HS-27A (cell line): ENCODE measurements around the gene FBXL14.

Experiments used
- DNase-seq: peaks from one replicate; pipeline ENCODE4 v3.0.0-alpha.2; 2012; ENCODE audit warnings: low read depth, missing footprints

The FBXL14 gene

GRCh38 chr12:1532375-1533165, 61.8 kb downstream of the FBXL14 start:
- DNase-seq, result no peak

GRCh38 chr12:1531654-1532374, 62.6 kb downstream of the FBXL14 start:
- DNase-seq, result no peak

DNA sequence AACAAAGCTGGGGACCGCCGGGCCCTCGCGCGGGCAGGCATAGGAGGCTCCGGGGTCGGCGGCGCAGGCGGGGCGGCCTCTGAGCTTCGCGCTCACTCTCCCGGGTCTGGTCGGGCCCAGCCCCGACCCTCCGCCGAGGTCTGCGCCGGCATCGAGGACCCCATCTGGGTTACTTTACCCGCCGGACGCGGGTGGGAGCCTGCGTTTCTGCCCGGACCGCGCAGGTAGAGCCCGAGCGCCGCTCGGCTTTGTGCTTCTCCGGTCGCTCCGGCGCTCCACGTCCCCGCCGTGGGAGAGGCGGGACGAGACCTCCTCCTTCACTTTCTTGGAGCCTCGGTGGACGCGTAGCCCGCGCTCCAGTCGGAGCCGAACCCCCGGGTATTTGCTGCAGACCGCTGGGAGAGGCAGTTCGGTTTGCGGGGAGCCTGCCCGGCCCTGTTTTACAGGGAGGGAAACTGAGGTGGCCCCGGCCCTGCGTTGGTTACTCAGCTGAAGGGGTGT, 63.2 kb downstream of the FBXL14 start:
- no peak for DNase-seq

DNA sequence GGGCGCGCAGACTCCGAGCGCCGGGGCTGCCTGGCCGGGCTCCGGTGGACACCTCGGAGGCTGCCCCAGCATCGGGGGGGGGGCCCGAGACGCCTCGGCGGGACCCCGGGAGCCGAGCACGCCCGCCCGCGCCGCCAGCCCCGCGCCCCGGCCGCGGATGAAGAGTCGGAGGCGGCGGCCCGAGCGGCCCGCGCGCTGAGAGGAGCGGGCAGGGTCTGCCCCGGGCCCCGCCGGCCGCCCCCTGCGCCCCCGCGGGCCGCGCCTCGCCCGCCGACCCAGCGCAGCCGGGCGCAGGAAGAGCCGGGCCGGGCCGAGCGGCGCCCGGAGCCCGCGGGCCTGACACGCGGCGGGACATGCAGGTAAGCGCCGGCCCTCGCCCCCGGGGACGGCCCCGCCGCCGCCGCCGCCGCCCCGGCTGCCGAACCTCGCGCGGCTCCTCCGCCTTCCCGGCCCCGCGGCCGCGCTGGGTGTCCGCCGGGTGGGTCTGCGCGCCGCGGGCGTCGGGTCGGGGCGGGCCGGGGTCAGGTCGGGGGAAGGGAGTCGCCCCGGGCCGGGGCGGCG, 63.7 kb downstream of the FBXL14 start:
- DNase-seq, result no peak

- no peak for DNase-seq
Observed at GRCh38 chr12:1529862-1530591, 64.4 kb downstream of the FBXL14 start.

GRCh38 chr12:1529228-1529861, 65.0 kb downstream of the FBXL14 start:
- no peak for DNase-seq

- DNase-seq, result no peak
Observed at GRCh38 chr12:1528791-1529190, 65.6 kb downstream of the FBXL14 start.

DNA sequence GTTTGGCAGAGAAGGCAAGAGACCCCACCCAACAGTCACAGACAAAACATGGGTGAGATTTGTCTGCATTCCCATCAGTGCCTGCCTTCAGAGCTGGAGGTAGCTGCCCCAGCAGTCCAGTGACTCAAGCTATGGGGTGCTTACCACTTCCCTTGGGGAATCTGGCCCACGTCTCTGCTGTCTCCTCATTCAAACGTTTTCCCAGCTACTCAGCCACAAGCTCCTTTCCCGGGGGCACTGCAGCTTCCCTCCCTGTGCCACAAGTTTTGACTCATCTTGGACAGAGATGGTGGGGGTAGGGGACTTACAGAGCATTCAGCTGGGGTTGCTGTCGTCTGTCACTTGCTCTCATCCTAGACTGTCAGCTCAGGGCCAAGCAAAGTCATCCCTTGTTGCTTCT, 66.6 kb downstream of the FBXL14 start:
- DNase-seq, result peak; percentile 64

DNA sequence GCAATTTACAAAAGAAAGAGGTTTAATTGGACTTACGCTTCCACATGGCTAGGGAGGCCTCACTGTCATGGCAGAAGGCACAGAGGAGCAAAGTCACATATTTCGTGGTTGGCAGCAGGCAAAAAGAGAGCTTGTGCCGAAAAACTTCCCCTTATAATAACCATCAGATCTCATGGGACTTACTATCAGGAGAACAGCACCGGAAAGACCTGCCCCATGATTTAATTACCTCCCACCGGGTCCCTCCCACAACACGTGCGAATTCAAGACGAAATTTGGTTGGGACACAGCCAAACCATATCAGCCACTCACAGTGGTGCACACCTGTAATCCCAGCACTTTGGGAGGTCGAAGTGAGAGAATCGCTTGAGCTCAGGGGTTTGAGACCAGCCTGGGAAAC, 68.5 kb downstream of the FBXL14 start:
- no peak for DNase-seq

DNA sequence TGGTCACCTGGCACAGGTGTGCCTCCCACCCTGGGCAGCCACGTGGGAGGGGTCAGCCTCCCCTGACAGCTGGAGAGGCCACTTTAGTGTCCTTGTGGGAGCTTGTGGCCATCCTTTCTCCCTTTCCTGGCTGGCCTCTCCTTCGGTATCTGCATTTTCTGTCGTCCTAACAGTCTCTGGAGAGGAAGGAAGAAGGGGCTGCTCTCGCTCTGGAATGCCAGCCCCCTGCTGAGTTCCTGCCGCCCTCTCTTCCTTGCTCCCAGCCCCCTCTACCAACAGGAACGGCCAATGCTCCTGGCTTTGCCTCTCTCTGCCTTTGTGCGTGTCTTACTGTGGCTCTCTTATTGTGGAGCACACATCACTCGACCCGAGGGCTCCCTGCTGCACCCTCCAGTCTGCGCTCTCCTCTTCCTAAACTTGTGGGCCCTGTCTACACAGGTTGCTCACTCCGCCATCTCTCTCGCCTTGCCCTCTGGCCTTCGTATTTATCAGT, 70.8 kb downstream of the FBXL14 start:
- no peak for DNase-seq

DNA sequence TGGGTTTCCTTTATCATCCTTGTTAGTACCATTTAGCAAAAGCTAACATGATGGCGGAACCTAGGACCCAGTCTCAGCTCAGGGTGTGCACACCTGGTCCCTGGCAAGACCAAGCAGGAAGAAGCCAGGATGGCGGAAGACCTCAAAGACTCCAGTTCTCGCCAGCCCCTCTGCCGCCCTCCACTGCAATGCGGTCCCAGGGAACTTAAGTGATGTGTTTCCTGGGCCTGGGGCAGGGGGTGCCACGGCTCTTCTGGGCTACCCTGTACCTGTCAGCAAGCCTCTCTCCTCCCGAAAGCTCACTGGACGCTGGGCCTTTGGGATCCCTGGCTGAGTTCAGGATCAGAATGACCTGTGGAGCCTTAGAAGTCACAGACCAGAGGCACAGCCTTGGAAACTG, 71.3 kb downstream of the FBXL14 start:
- DNase-seq, result no peak

- DNase-seq, result no peak
Observed at GRCh38 chr12:1519642-1520041, 74.7 kb downstream of the FBXL14 start.

DNA sequence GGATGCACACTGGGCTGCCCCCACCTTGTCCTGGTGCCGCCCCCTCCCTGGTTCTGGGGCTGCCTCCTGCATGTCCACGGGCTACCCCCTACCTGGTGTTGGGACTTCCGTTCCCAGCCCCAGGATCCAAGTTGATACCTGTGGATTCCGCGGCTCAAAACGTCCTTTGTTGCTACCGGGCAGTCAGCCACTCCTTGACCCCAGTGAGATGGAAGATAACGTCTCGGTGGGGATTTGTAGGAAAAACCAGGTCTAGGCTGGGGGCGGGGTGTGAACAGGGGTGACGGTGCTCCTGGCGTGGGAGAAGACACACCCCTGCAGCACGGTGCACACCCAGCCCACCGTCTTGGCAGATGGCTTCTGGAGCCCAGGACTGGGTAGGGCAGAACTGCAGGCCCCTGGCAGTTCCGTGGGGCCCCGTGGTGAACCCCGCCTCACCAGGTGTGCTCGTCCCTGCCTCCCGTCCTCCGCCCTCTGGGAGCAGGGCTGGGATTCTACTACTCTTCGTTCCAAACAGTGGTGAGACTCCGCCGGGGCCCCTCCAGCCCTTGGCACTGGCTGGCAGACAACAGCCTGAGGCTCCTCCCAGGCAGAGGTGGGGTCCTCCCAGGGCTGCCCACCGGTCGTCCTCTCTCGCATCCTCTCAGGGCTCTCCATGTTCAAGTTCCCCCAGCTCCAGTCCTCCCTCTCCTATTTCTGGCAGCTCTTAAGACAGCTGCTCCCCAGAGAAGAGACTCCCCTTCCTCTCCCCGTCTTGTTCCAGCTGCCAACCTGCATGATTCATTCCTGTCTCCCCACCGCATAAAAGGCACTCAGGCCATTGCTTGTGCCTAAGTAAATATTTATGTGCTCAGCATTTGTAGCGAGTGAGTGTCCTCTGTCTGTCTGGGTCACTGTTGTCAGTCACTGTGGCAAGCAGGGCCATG, 75.5 kb downstream of the FBXL14 start:
- DNase-seq, result peak; percentile 82

- no peak for DNase-seq
Observed at GRCh38 chr12:1517734-1518525, 76.5 kb downstream of the FBXL14 start.

GRCh38 chr12:1517007-1517406, 77.4 kb downstream of the FBXL14 start:
- no peak for DNase-seq
